H1 (cell line): ENCODE results near the gene NIT2. TPM values are rescaled to one million over a fixed set of nuclear protein-coding genes. Genes with fewer than 3 reads are reported as not detected.

Source experiments
- CTCF ChIA-PET: fragments of 300-600 bp; sonication (Branson Sonifier 250); formaldehyde crosslinking; loops from one replicate; lab custom pipeline; 2021; ENCODE audit not compliant: partially characterized antibody; lab: Charles Lee
- POLR2A ChIA-PET: fragments of 300-600 bp; sonication (Branson Sonifier 250); formaldehyde crosslinking; loops from one replicate; lab custom pipeline; 2021; ENCODE audit warnings: inconsistent platforms; ENCODE audit not compliant: partially characterized antibody; lab: Charles Lee
- DNase-seq, 2 experiments: peaks; one replicate each; pipeline versions ENCODE4 v3.0.0 to v3.0.0-alpha.2; 2010 to 2022; ENCODE audit warnings: low spot score in 2 of 2, low read depth in 1 of 2, mixed read lengths in 1 of 2
- FAIRE-seq: peaks from 2 replicates; lab custom pipeline; 2011; peaks lifted over from hg19 to GRCh38; lab: Jason Lieb, UNC
- H2AFZ ChIP-seq: 2 replicates; pipeline ENCODE4 v1.8.1; 2012; ENCODE audit warnings: low read length, inconsistent platforms
- H2AK5ac ChIP-seq: 2 replicates; pipeline ENCODE4 v1.6.1; 2013; ENCODE audit warnings: low read depth, low read length
- H2BK120ac ChIP-seq: replicated peaks from 2 replicates; pipeline ENCODE3; 2013; ENCODE audit warnings: low read depth, low read length, inconsistent platforms
- H2BK12ac ChIP-seq: 2 replicates; pipeline ENCODE4 v1.6.1; 2013; ENCODE audit warnings: low read depth, low read length
- H2BK15ac ChIP-seq: 2 replicates; pipeline ENCODE4 v1.6.1; 2013; ENCODE audit warnings: low read length
- H2BK20ac ChIP-seq: 2 replicates; pipeline ENCODE4 v1.6.1; 2013; ENCODE audit warnings: low read length
- H2BK5ac ChIP-seq: 2 replicates; pipeline ENCODE4 v1.6.1; 2013; ENCODE audit warnings: low read depth, low read length
- H3K14ac ChIP-seq: 2 replicates; pipeline ENCODE4 v1.6.1; 2013; ENCODE audit warnings: inconsistent platforms; ENCODE audit not compliant: insufficient read length
- H3K18ac ChIP-seq: 2 replicates; pipeline ENCODE4 v1.6.1; 2013; ENCODE audit warnings: low read length; ENCODE audit errors: extremely low read depth
- H3K23ac ChIP-seq: 2 replicates; pipeline ENCODE4 v1.6.1; 2013; ENCODE audit warnings: inconsistent platforms; ENCODE audit not compliant: insufficient read length
- H3K23me2 ChIP-seq: 2 replicates; pipeline ENCODE4 v1.6.1; 2013; ENCODE audit warnings: low read depth, low read length
- H3K27ac ChIP-seq: 2 replicates; pipeline ENCODE4 v1.6.1; 2011; ENCODE audit warnings: low read depth, low read length, inconsistent platforms
- H3K27me3 ChIP-seq, 4 experiments: replicated peaks in 1 of 4; 1 replicate in 1 of 4; 2 replicates in 3 of 4; pipeline versions ENCODE4 v1.6.1 to v1.8.1; 2011 to 2013; ENCODE audit warnings: low read length in 3 of 4, mild to moderate bottlenecking in 3 of 4, inconsistent platforms in 2 of 4, mixed read lengths in 2 of 4, moderate library complexity in 1 of 4; ENCODE audit not compliant: control insufficient read depth in 3 of 4, insufficient read depth in 3 of 4; ENCODE audit errors: extremely low read depth in 1 of 4
- H3K36me3 ChIP-seq, 4 experiments: 2 replicates each; pipeline versions ENCODE4 v1.6.1 to v1.8.1; 2011 to 2013; ENCODE audit warnings: mild to moderate bottlenecking in 4 of 4, low read length in 3 of 4, moderate library complexity in 2 of 4, control low read depth in 1 of 4, inconsistent platforms in 1 of 4; ENCODE audit not compliant: insufficient read depth in 4 of 4, control insufficient read depth in 2 of 4
- H3K4ac ChIP-seq: replicated peaks from 2 replicates; pipeline ENCODE3; 2013; ENCODE audit warnings: low read length, low read depth, mixed read lengths, inconsistent platforms; ENCODE audit not compliant: insufficient read length
- H3K4me1 ChIP-seq, 4 experiments: replicated peaks in 1 of 4; 1 replicate in 1 of 4; 2 replicates in 3 of 4; pipeline versions ENCODE4 v1.6.1 to v1.8.1; 2011 to 2013; ENCODE audit warnings: low read length in 3 of 4, inconsistent platforms in 2 of 4, mixed read lengths in 1 of 4; ENCODE audit not compliant: insufficient read depth in 4 of 4, control insufficient read depth in 3 of 4
- H3K4me2 ChIP-seq, 2 experiments: 2 replicates each; pipeline versions ENCODE4 v1.6.1 to v1.8.1; 2011 to 2013; ENCODE audit warnings: low read depth in 2 of 2, low read length in 2 of 2, control low read depth in 1 of 2, inconsistent platforms in 1 of 2, mild to moderate bottlenecking in 1 of 2; ENCODE audit not compliant: insufficient read depth in 1 of 2
- H3K4me3 ChIP-seq, 4 experiments: fragments of 200-600, 300-600 bp in 1 of 4; sonication (generic), shearing (Covaris generic), sonication (Bioruptor Twin) in 1 of 4; 2 replicates each; pipeline versions ENCODE4 v1.5.1 to v1.8.1; 2011 to 2016; ENCODE audit warnings: low read length in 4 of 4, low read depth in 3 of 4, control low read depth in 2 of 4, inconsistent platforms in 2 of 4, mild to moderate bottlenecking in 2 of 4, mixed read lengths in 1 of 4, moderate library complexity in 1 of 4; ENCODE audit not compliant: insufficient read depth in 2 of 4; ENCODE audit errors: extremely low read depth in 1 of 4
- H3K56ac ChIP-seq: replicated peaks from 2 replicates; pipeline ENCODE3; 2013; ENCODE audit warnings: low read depth, mild to moderate bottlenecking, mixed read lengths, low read length, inconsistent platforms; ENCODE audit not compliant: insufficient read length
- H3K79me1 ChIP-seq: 2 replicates; pipeline ENCODE4 v1.6.1; 2013; ENCODE audit warnings: low read depth, low read length, control low read depth
- H3K79me2 ChIP-seq, 2 experiments: 2 replicates each; pipeline versions ENCODE4 v1.6.1 to v1.8.1; 2012 to 2013; ENCODE audit warnings: low read length in 2 of 2, mild to moderate bottlenecking in 2 of 2, inconsistent platforms in 1 of 2; ENCODE audit not compliant: insufficient read depth in 2 of 2, control insufficient read depth in 1 of 2
- H3K9ac ChIP-seq, 4 experiments: replicated peaks in 1 of 4; 1 replicate in 1 of 4; 2 replicates in 3 of 4; pipeline versions ENCODE4 v1.6.1 to v1.8.1; 2011 to 2013; ENCODE audit warnings: low read depth in 3 of 4, low read length in 3 of 4, control low read depth in 2 of 4, mild to moderate bottlenecking in 2 of 4, moderate library complexity in 2 of 4, inconsistent platforms in 1 of 4; ENCODE audit errors: extremely low read depth in 1 of 4
- H3K9me3 ChIP-seq, 2 experiments: 2 replicates each; pipeline versions ENCODE4 v1.6.1 to v1.8.1; 2012 to 2013; ENCODE audit warnings: mild to moderate bottlenecking in 2 of 2, moderate library complexity in 2 of 2, control low read depth in 1 of 2, inconsistent platforms in 1 of 2, low read depth in 1 of 2, low read length in 1 of 2, mixed read lengths in 1 of 2; ENCODE audit not compliant: insufficient read depth in 2 of 2
- H4K20me1 ChIP-seq, 2 experiments: replicated peaks in 1 of 2; 2 replicates each; pipeline versions ENCODE3 to v1.8.1; 2011 to 2013; ENCODE audit warnings: inconsistent platforms in 2 of 2, low read length in 2 of 2, mild to moderate bottlenecking in 1 of 2; ENCODE audit not compliant: insufficient read depth in 2 of 2, control insufficient read depth in 1 of 2
- H4K5ac ChIP-seq: 2 replicates; pipeline ENCODE4 v1.6.1; 2013; ENCODE audit warnings: low read length, low read depth, mixed read lengths, inconsistent platforms; ENCODE audit not compliant: insufficient read length
- H4K8ac ChIP-seq: 2 replicates; pipeline ENCODE4 v1.8.0; 2013; ENCODE audit warnings: mild to moderate bottlenecking, moderate library complexity, low read length, inconsistent platforms; ENCODE audit not compliant: insufficient read depth; ENCODE audit errors: extremely low read depth
- H4K91ac ChIP-seq: replicated peaks from 2 replicates; pipeline ENCODE3; 2013; ENCODE audit warnings: low read length, mixed read lengths, inconsistent platforms; ENCODE audit not compliant: insufficient read length
- BACH1 ChIP-seq: IDR thresholded peaks from 2 replicates; pipeline ENCODE4 v1.6.1; 2012; ENCODE audit warnings: low read length, improper control_type of control experiment
- CTBP2 ChIP-seq: IDR thresholded peaks from 2 replicates; pipeline ENCODE4 v1.7.0; 2011; ENCODE audit warnings: borderline replicate concordance, mild to moderate bottlenecking, moderate library complexity, mixed read lengths, low read length; ENCODE audit not compliant: insufficient read depth, insufficient read length
- EGR1 ChIP-seq: IDR thresholded peaks from 2 replicates; pipeline ENCODE4 v1.6.1; 2011; ENCODE audit warnings: low read depth, low read length, borderline replicate concordance
- POLR2AphosphoS5 ChIP-seq: IDR thresholded peaks from 2 replicates; pipeline ENCODE4 v1.6.1; 2011; ENCODE audit warnings: low read depth, low read length
- RFX5 ChIP-seq: IDR thresholded peaks from 2 replicates; pipeline ENCODE4 v1.6.1; 2011; ENCODE audit warnings: low read depth, low read length, improper control_type of control experiment, borderline replicate concordance
- SRF ChIP-seq: IDR thresholded peaks from 2 replicates; pipeline ENCODE4 v1.6.1; 2011; ENCODE audit warnings: mild to moderate bottlenecking, low read depth, low read length, moderate library complexity
- TCF12 ChIP-seq: IDR thresholded peaks from 2 replicates; pipeline ENCODE4 v1.6.1; 2011; ENCODE audit warnings: low read depth, mild to moderate bottlenecking, low read length
- WGBS, 2 experiments: shearing (Covaris generic) in 1 of 2; methylation state at CpG; one replicate each; pipeline versions ENCODE4 v1.1.6 to v1.1.7; 2013 to 2015; ENCODE audit warnings: low lambda C conversion rate in 2 of 2, mixed read lengths in 2 of 2, inconsistent platforms in 1 of 2, low coverage in 1 of 2, missing lambda C conversion rate in 1 of 2; ENCODE audit not compliant: insufficient replicate concordance in 2 of 2, insufficient coverage in 1 of 2, insufficient read length in 1 of 2; ENCODE audit errors: extremely low coverage in 1 of 2, missing lambda C conversion rate in 1 of 2; 5-methylcytosine and 5-hydroxymethylcytosine counted together
- polyA plus RNA-seq, 7 experiments: library from polyadenylated mRNA; depleted of rRNA in 3 of 7; stranded (reverse) in 5 of 7; unstranded in 2 of 7; fragments of >200 nt in 5 of 7; fragments of 200-250 nt in 2 of 7; gene quantifications; 1 replicate in 5 of 7; 2 replicates in 1 of 7; 4 replicates in 1 of 7; pipeline versions ENCODE4 v1.2.1 to v1.2.3, GENCODE V29; 2011 to 2013; ENCODE audit warnings: missing spikeins in 2 of 7, mixed read lengths in 2 of 7
- total RNA-seq: library from RNA; stranded (reverse); fragmentation: NEBNext Ultra II Directional; extraction: Animal tissue kit (Norgen Biotek cat#: 25700); gene quantifications from 2 replicates; pipeline ENCODE4 v1.2.1, GENCODE V29; 2021
- TF ChIP-seq, protein P1 (sequence below): IDR thresholded peaks from 2 replicates; pipeline ENCODE4 v1.6.1; 2012; ENCODE audit warnings: inconsistent platforms

Gene NIT2
- total and polyA plus RNA-seq, 2 of the 8 experiments (the other 6 are each of a cell fraction or from before 2014, with no cell fraction given), result 15.2 to 25.3 TPM

DNA sequence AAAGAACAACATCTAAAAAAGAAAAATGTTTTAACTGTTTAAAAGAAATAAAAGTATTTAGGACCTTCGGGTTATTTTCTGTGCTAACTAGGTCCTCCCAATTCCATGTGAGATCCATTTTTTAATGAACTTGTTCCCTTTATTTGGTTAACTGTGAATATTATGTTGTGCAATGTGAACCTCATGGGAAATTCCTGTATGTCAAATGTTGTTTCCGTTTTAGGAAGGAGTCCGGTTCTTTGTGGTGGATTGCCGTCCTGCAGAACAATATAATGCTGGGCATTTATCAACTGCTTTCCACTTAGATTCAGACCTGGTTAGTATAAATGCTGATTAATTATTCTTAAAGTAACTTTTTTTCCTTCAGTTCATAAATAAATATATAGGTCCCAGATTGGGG lies 35.5 kb upstream of the NIT2 start:
- no peaks in the 10 kb centered on the region for H3K4me1 ChIP-seq
- no peak overlapping the region for H4K8ac ChIP-seq
- no peak overlapping the region for H3K27ac ChIP-seq
- H2BK20ac ChIP-seq, result no peak overlapping the region
- H4K5ac ChIP-seq, result no peak overlapping the region
- no peak overlapping the region for H3K4ac ChIP-seq
- no peak overlapping the region for H2BK120ac ChIP-seq
- 90% methylated on average over 4 of the region's 4 CpGs; no CpG with 5 or more reads in 1 of the 2 experiments for WGBS, 2 experiments
- H3K27me3 ChIP-seq, result no peaks in the 10 kb centered on the region
- no peak overlapping the region for H3K4me2 ChIP-seq
- no peaks in the 10 kb centered on the region for H3K79me2 ChIP-seq
- H2BK15ac ChIP-seq, result no peak overlapping the region
- no peak overlapping the region for H2AK5ac ChIP-seq
- no peak overlapping the region for H2BK12ac ChIP-seq
- no peak overlapping the region for H3K23ac ChIP-seq
- no peaks in the 10 kb centered on the region for H4K20me1 ChIP-seq
- ChIA-PET POLR2A (no interaction called here), CTCF (interaction anchor here (1.2 kb wide), 1 partner anchor 60 kb away, joined by 4 read pairs; no protein-coding TSS in a partner anchor)
- H2BK5ac ChIP-seq, result no peak overlapping the region
- H2AFZ ChIP-seq, result no peak overlapping the region
- DNase-seq (no peak), FAIRE-seq (no peak)
- no peak overlapping the region for H3K18ac ChIP-seq
- no peaks in the 10 kb centered on the region for H3K23me2 ChIP-seq
- H3K56ac ChIP-seq, result no peak overlapping the region
- H3K9me3 ChIP-seq, result no peaks in the 10 kb centered on the region
- H3K4me3 ChIP-seq, result no peak overlapping the region
- no peak overlapping the region for H4K91ac ChIP-seq
- peaks cover 0 to 6% (median 3%) of the 10 kb centered on the region in 4 experiments; a peak in 3 of 8 replicates for H3K36me3 ChIP-seq
- no peaks in the 10 kb centered on the region for H3K79me1 ChIP-seq
- H3K14ac ChIP-seq, result no peak overlapping the region
- H3K9ac ChIP-seq, result no peak overlapping the region
- no peak for TF ChIP-seq RFX5
- TF ChIP-seq POLR2AphosphoS5, result no peak
- no peak for TF ChIP-seq BACH1
- TF ChIP-seq CTBP2, result no peak
- TF ChIP-seq TCF12, result no peak
- TF ChIP-seq SRF, result no peak
- TF ChIP-seq EGR1, result no peak
- TF ChIP-seq, protein P1, sequence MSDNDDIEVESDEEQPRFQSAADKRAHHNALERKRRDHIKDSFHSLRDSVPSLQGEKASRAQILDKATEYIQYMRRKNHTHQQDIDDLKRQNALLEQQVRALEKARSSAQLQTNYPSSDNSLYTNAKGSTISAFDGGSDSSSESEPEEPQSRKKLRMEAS, result no peak
